ENCODE measurements around the gene SLC22A1. TPM values are rescaled to one million over a fixed set of nuclear protein-coding genes. Genes with fewer than 3 reads are reported as not detected.

Gene SLC22A1
- total and polyA plus RNA-seq, 12 donors = 0.26 to 7.1 (median 1.7) TPM; not detected in 2

DNA sequence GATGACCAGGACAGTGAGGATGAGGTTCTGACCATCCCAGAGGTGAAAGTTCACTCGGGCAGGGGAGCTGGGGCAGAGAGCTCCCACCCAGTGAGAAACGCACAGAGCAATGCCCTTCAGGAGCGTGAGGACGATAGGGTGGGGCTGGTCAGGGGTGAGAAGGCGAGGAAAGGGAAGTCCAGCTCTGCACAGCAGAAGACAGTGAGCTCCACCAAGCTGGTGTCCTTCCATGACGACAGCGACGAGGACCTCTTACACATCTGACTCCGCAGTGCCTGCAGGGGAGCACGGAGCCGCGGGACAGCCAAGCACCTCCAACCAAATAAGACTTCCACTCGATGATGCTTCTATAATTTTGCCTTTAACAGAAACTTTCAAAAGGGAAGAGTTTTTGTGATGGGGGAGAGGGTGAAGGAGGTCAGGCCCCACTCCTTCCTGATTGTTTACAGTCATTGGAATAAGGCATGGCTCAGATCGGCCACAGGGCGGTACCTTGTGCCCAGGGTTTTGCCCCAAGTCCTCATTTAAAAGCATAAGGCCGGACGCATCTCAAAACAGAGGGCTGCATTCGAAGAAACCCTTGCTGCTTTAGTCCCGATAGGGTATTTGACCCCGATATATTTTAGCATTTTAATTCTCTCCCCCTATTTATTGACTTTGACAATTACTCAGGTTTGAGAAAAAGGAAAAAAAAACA is 16.6 kb upstream of the SLC22A1 start:
- no peaks in the 10 kb centered on the region for H3K27me3 ChIP-seq
- intact Hi-C loops (cut with DNase I) = no loop called here
- DNase-seq = no peak
- H3K4me3 ChIP-seq = no peak overlapping the region
- TF ChIP-seq POLR2A (IDR thresholded peaks at IDR 0.05) (no peak), CTCF (IDR thresholded peaks at IDR 0.05) (no peak)
- H3K9me3 ChIP-seq (replicated peaks in 1 of 3) = no peaks in the 10 kb centered on the region
- no peaks in the 10 kb centered on the region for H3K4me1 ChIP-seq (replicated peaks in 1 of 2)
- no peak overlapping the region for H3K27ac ChIP-seq
- 94 to 96% (median 96%) methylated on average over 20 of the region's 20 CpGs for WGBS, 4 donors
- peaks cover 0 to 36% of the 10 kb centered on the region in 2 donors for H3K36me3 ChIP-seq (replicated peaks in 1 of 2)

- H3K36me3 ChIP-seq (replicated peaks in 1 of 2) = peaks cover 0 to 36% of the 10 kb centered on the region in 2 donors
- no peak for TF ChIP-seq CTCF (IDR thresholded peaks at IDR 0.05)
- no peak for TF ChIP-seq POLR2A (IDR thresholded peaks at IDR 0.05)
- WGBS, 4 donors = 94 to 96% (median 96%) methylated on average over 14 of the region's 14 CpGs
These were observed 15.6 kb upstream of the SLC22A1 start for GRCh38 chr6:160106010-160106409.

DNA sequence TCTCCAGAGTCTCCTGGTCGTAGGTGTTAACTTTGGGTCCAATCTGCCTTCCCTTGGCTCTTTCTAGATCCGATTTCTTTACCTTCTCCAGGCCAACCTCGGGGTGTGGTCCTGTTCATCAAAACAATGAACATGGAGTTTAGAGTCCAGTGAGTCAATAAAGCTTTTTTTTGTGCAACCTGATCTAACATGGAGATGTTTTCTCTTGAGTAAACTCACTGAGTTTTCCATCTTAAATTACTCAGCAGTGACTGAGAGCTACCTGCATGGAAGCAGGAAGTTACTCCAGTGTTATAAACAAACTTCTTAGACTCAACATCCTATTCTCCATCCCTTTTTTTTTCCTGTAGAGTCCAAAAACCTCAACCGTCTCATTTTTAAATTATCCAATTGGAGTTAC is 14.9 kb upstream of the SLC22A1 start:
- intact Hi-C loops (cut with DNase I) = no loop called here
- no peak for TF ChIP-seq POLR2A (IDR thresholded peaks at IDR 0.05)
- no peak for TF ChIP-seq CTCF (IDR thresholded peaks at IDR 0.05)
- WGBS, 4 donors = 93 to 96% (median 95%) methylated on average over 4 of the region's 4 CpGs

More at GRCh38 chr6:160106010-160106409, 15.6 kb upstream of the SLC22A1 start:
- Histone ChIP-seq H3K27me3 (no peaks in the 10 kb centered on the region), H3K9me3 (replicated peaks in 1 of 3) (no peaks in the 10 kb centered on the region), H3K4me1 (replicated peaks in 1 of 2) (no peaks in the 10 kb centered on the region), H3K27ac (no peak overlapping the region), H3K4me3 (no peak overlapping the region)
- DNase-seq = no peak
- intact Hi-C loops (cut with DNase I) = no loop called here

GRCh38 chr6:160108077-160108476 is 13.5 kb upstream of the SLC22A1 start:
- H3K36me3 ChIP-seq (replicated peaks in 1 of 2) = peaks cover 0 to 24% of the 10 kb centered on the region in 2 donors
- H3K27me3 ChIP-seq = no peaks in the 10 kb centered on the region
- no peaks in the 10 kb centered on the region for H3K9me3 ChIP-seq (replicated peaks in 1 of 3)
- H3K27ac ChIP-seq = no peak overlapping the region
- 96 to 100% (median 98%) methylated on average over 5 of the region's 5 CpGs for WGBS, 4 donors
- TF ChIP-seq CTCF (IDR thresholded peaks at IDR 0.05) (no peak), POLR2A (IDR thresholded peaks at IDR 0.05) (no peak)
- no peak for DNase-seq
- H3K4me3 ChIP-seq = no peak overlapping the region
- no peaks in the 10 kb centered on the region for H3K4me1 ChIP-seq (replicated peaks in 1 of 2)
- intact Hi-C loops (cut with DNase I) = no loop called here

More for the DNA sequence above, 14.9 kb upstream of the SLC22A1 start:
- H3K4me1 ChIP-seq (replicated peaks in 1 of 2) = no peaks in the 10 kb centered on the region
- no peak overlapping the region for H3K27ac ChIP-seq
- no peaks in the 10 kb centered on the region for H3K27me3 ChIP-seq
- H3K4me3 ChIP-seq = no peak overlapping the region
- H3K36me3 ChIP-seq (replicated peaks in 1 of 2) = peaks cover 0 to 36% of the 10 kb centered on the region in 2 donors
- H3K9me3 ChIP-seq (replicated peaks in 1 of 3) = no peaks in the 10 kb centered on the region
- no peak for DNase-seq

Measured in adrenal gland (tissue), 12 donors.